NCI-H1436 (cell line): ENCODE results near the gene SLC6A11.

Source experiments
- DNase-seq: peaks from one replicate; lab custom pipeline; 2025; lab: John Stamatoyannopoulos, UW

The SLC6A11 gene

DNA sequence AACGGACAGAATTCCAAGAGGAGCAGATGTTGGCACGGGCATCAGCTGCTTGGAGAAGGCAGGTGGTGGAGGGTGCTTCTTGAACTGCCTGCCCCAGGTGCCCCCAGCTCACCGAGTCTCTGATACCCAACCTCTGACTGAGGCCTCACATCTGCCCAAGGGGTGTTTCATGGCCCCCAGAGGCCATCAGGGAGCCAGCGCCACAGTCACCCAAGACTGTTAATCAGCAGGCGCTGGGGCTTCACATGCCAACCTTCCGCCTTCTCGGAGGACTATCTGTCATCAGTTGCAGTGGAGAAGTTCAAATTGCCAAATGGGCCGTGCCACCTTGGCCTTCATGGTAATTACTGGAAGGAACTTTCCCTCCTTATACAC, 114.6 kb downstream of the SLC6A11 start:
- DNase-seq, result no peak

GRCh38 chr3:10932596-10932995, 116.6 kb downstream of the SLC6A11 start:
- no peak for DNase-seq

DNA sequence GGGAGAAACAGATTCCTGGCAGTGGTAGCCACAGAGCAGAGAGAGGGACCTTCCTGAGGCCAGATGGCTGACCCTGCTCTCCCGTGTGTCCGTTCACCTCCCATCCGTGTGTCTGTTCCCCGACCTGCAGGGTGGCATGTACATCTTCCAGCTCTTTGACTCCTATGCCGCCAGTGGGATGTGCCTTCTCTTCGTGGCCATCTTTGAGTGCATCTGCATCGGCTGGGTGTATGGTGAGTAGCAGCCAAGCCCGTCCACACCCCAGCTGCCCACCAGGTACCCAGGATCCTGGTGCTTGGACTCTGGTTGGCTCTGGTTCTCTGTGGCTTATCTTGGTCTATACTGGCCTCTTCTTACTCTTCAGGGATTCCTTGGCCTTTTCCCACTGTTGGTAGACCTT, 117.0 kb downstream of the SLC6A11 start:
- DNase-seq, result no peak

- DNase-seq, result no peak
Measured at GRCh38 chr3:10933470-10933804, 117.4 kb downstream of the SLC6A11 start.

- DNase-seq, result no peak
Measured at GRCh38 chr3:10933805-10934481, 117.9 kb downstream of the SLC6A11 start.

GRCh38 chr3:10935028-10935427, 119.0 kb downstream of the SLC6A11 start:
- DNase-seq, result no peak

DNA sequence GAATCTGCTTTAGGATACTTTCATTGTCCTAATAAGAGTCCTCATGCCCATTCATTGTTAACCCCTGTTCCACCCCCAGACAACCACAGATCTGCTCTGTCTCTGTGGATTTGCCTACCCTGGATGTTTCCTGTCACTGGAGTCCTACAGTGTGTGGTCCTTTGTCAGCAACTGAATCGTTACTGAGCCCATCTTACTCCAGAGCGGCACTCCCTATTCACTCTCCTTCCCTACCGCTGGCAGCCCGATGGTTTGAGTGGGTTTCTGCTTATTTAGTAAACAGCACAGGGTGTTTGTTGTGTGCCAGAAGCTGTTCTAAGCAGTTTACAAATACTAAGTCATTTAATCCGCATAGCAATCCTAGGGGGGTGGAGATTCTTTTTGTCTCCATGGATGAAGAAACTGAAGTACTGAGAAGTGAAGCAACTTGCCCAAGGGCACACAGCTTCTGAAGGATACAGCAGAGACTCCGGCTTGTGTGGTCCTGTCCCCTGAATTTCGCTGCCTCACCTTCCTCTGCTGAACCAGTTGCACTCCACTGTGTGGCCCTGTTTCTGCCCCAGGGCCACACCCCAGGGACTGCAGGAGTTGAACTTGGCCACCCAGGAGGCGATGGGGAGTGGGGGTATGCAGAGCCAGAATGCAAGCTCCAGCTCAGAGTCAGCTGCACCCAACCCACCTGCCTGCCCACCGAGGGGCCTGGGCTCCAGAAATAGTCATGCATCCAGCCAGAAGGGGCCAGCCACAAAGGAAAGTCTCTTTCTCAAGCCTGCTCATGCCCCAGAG, 120.0 kb downstream of the SLC6A11 start:
- DNase-seq, result no peak

GRCh38 chr3:10936686-10937085, 120.7 kb downstream of the SLC6A11 start:
- DNase-seq, result no peak

DNA sequence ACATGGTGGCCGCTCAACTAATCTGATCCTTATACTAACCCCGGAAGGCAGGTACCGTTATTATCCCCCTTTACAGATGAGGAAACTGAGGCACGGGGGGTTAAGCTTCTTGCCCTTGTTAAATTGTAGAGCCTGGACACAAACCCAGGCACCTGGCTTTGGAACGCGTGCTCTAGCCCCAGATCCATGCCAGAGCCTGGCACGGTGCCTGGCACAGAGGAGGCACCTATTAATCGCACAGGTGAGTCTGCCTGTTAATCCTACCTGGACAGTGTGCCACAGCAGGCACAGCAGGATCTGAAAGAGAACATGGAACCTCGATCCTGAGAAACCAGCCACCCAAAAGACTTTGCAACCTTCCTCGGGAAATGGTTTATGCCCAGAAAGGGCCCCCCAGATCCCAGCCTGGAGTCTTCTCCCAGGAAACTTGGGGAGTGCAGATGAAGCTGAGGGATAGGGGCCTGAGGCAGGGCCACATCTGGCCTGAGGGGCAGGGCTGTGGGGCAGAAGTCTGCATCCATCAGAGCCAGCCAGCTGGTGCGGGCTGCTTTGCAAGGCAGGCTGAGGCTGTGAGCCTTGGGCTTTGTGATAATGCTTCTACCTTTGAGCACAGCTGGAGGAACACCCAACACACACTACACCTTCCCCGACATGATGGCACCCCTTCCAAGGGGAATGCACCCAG, 121.3 kb downstream of the SLC6A11 start:
- no peak for DNase-seq

- DNase-seq, result no peak
Measured at GRCh38 chr3:10939556-10939955, 123.5 kb downstream of the SLC6A11 start.

GRCh38 chr3:10940106-10940505, 124.1 kb downstream of the SLC6A11 start:
- DNase-seq, result no peak

DNA sequence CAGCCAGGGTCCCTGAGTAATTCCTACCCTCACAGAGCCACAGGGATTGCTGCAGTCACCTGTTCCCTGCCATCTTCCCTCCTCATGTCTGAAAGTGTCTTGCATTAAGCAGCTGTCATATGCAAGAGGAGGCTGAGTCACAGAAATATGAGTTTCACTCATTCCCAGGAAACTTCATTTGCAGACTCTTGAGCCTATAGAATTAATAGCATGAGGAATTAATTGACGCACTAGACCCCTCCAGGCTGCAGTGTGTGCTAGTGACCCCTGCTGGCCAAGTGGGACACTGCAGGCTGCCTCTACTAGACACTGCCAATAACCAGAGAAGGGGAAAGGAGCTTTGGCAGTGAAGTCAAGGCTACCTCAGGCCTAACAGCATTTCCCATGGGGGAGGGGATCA, 125.9 kb downstream of the SLC6A11 start:
- no peak for DNase-seq

DNA sequence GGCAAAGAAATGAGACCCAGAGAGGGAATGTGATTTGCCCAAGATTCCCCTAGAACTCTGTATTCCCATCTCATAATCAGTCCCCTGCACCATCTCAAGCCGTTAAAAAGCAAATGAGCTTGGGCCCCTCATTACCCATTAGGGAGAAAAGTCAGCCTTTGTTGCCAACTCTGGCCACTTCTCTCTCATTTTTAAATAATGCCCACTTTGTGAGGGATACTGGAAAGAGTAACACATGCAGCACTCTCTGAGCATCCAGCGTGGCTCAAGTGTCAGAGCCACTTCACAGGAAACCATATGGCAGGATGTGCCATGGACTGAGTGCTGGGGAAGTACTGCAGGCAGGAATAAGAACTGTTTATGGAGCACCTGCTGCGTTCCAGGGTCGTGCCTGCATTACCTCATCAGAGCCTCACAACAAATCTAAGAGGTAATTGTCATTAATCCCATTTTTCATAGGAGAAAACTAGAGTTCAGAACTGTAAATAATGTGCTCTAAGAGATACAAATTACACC, 126.7 kb downstream of the SLC6A11 start:
- no peak for DNase-seq

GRCh38 chr3:10944866-10945265, 128.8 kb downstream of the SLC6A11 start:
- DNase-seq, result no peak

GRCh38 chr3:10945683-10946287, 129.8 kb downstream of the SLC6A11 start:
- DNase-seq, result peak; percentile 12

- no peak for DNase-seq
Measured at GRCh38 chr3:10946526-10946925, 130.5 kb downstream of the SLC6A11 start.

GRCh38 chr3:10948326-10948725, 132.3 kb downstream of the SLC6A11 start:
- DNase-seq, result no peak

- DNase-seq, result no peak
Measured at GRCh38 chr3:10949197-10949596, 133.2 kb downstream of the SLC6A11 start.

GRCh38 chr3:10950476-10951294, 134.7 kb downstream of the SLC6A11 start:
- DNase-seq, result no peak

DNA sequence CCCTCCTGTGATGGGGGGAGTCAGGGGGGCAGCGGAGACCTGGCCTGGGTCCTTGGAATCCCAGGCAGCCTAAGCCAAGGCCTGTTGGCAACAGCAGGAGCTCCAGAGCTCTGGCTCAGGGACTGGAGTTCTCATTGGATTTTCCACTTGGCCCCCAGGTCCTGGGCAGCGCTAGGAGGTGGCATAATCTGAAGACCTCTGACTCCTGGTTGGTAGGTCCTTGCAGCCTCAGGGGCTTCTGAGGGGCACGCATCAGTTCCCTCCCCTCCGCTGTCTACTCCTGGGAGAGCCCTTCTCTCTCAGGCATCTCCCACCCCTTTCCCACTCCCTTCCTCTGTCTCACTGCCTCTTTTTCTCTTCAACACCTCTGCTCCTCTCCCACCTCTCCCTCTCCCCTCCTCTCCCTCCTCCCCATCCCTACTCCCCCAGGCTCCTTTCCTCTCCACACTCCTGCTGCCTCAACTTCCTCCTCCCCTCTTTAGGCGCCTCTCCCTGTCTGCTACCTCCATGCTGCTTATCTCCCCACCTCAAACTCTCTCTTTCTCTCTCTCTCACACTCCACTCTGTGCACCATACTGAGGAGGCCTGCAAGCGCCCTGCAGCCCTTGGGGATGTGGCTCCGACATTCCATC, 135.4 kb downstream of the SLC6A11 start:
- no peak for DNase-seq

DNA sequence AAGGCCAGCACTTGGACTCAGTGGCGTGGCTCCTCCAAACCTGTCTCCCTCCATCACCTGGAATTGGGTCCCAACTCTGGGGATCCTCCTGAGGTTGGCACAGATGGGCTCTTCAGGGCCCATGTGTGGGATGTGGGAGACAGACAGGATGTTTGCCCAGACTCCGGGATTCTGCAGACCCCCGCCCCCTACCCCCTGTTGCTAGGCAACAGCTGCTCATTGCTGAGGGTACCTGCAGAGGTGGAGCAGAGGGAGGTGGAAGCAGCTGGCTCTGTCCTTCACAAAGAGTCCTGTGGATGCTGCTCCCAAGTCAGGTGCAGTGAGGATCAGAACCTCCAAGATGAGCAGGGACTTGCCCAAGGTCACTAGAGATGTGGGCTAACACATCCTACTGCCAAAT, 136.5 kb downstream of the SLC6A11 start:
- no peak for DNase-seq
